ENCODE data around the gene NT5DC4.

DNA sequence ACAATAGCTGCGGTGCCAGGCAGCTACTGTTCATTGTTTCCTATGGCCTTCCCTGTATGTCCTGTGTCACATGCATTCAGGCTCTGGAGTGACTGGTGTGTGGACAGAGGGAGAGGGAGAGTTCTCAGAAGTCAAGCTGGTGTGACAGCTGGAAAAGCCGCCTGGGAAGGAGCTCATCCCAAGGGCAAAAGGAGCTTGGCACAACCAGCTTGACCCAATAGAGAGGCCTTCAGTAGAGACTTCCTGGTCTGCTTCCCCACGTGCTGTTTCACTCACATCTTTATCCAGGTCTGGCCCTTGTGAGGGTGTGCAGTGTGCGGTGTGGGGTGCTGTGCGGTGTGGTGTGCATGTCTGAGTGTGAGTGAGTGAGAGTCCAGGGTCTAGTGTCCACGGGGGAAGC is 11.1 kb upstream of the NT5DC4 start:
- TF ChIP-seq EP300 (IDR thresholded peaks at IDR 0.05; ENCODE audit: borderline replicate concordance in 1 of 2, low read depth in 2 of 2, low read length in 2 of 2) (no peak), ZNF274 (IDR thresholded peaks at IDR 0.05; ENCODE audit: borderline replicate concordance, extremely low read depth, low read length) (no peak), TEAD4 (IDR thresholded peaks at IDR 0.05; ENCODE audit: low read depth, low read length) (no peak), SIX5 (IDR thresholded peaks at IDR 0.05; ENCODE audit: low read depth, low read length) (no peak), RAD21 (IDR thresholded peaks at IDR 0.05 in 1 of 2, conservative IDR thresholded peaks at IDR 0.05 in 1 of 2; ENCODE audit: low read depth in 2 of 2, low read length in 2 of 2) (no peak), POLR2A (IDR thresholded peaks at IDR 0.05; ENCODE audit: control extremely low read depth in 1 of 2, low read depth in 2 of 2, low read length in 2 of 2) (no peak), GTF2F1 (IDR thresholded peaks at IDR 0.05; ENCODE audit: borderline replicate concordance, low read depth, low read length) (no peak), EZH2 (IDR thresholded peaks at IDR 0.05; ENCODE audit: low read depth, low read length, severe bottlenecking) (no peak)
- TF ChIP-seq, protein P1, sequence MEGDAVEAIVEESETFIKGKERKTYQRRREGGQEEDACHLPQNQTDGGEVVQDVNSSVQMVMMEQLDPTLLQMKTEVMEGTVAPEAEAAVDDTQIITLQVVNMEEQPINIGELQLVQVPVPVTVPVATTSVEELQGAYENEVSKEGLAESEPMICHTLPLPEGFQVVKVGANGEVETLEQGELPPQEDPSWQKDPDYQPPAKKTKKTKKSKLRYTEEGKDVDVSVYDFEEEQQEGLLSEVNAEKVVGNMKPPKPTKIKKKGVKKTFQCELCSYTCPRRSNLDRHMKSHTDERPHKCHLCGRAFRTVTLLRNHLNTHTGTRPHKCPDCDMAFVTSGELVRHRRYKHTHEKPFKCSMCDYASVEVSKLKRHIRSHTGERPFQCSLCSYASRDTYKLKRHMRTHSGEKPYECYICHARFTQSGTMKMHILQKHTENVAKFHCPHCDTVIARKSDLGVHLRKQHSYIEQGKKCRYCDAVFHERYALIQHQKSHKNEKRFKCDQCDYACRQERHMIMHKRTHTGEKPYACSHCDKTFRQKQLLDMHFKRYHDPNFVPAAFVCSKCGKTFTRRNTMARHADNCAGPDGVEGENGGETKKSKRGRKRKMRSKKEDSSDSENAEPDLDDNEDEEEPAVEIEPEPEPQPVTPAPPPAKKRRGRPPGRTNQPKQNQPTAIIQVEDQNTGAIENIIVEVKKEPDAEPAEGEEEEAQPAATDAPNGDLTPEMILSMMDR (IDR thresholded peaks at IDR 0.05; ENCODE audit: control extremely low read depth in 1 of 3, insufficient read depth in 1 of 3, low read depth in 1 of 3, low read length in 3 of 3), result no peak
- TF ChIP-seq, protein P2, sequence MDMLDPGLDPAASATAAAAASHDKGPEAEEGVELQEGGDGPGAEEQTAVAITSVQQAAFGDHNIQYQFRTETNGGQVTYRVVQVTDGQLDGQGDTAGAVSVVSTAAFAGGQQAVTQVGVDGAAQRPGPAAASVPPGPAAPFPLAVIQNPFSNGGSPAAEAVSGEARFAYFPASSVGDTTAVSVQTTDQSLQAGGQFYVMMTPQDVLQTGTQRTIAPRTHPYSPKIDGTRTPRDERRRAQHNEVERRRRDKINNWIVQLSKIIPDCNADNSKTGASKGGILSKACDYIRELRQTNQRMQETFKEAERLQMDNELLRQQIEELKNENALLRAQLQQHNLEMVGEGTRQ (IDR thresholded peaks at IDR 0.05; ENCODE audit: low read length), result no peak

All from H1 (cell line).